ENCODE measurements around the gene LPAR3.

GRCh38 chr1:84939151-84939550 lies 46.1 kb upstream of the LPAR3 start:
- no peak for TF ChIP-seq CTCF (IDR thresholded peaks at IDR 0.05)
- no peak for TF ChIP-seq POLR2A (IDR thresholded peaks at IDR 0.05)
